ENCODE measurements around the gene SLC39A11.

DNA sequence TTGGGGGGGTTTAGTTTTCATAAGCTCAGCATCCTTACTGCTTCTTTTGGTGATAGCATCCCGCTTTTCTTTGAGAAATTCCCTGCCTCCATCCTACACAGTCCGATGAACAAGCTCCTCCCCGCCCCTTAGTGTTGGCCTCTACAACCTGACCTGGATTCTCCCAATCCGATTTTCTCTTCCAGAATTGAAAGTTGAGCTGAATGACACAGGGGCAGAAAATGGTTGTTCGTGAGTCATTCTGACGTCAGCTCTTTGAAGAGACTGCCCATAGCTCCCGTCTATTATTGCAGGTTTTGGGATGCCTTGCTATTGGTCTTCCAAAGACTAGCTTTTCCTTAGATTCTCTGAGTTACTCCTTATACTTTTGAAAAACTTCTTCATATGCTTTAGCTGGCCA, 279.7 kb downstream of the SLC39A11 start:
- TF ChIP-seq EP300 (IDR thresholded peaks at IDR 0.05) (no peak), POLR2A (IDR thresholded peaks at IDR 0.05) (no peak)
- TF ChIP-seq, protein P1, sequence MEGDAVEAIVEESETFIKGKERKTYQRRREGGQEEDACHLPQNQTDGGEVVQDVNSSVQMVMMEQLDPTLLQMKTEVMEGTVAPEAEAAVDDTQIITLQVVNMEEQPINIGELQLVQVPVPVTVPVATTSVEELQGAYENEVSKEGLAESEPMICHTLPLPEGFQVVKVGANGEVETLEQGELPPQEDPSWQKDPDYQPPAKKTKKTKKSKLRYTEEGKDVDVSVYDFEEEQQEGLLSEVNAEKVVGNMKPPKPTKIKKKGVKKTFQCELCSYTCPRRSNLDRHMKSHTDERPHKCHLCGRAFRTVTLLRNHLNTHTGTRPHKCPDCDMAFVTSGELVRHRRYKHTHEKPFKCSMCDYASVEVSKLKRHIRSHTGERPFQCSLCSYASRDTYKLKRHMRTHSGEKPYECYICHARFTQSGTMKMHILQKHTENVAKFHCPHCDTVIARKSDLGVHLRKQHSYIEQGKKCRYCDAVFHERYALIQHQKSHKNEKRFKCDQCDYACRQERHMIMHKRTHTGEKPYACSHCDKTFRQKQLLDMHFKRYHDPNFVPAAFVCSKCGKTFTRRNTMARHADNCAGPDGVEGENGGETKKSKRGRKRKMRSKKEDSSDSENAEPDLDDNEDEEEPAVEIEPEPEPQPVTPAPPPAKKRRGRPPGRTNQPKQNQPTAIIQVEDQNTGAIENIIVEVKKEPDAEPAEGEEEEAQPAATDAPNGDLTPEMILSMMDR (IDR thresholded peaks at IDR 0.05) = no peak
